Motor neuron (in vitro differentiated cells): ENCODE measurements around the gene MAP4. TPM values are rescaled to one million over a fixed set of nuclear protein-coding genes. Genes with fewer than 3 reads are reported as not detected.

ENCODE experiments used
- ATAC-seq, 8 experiments: fragments of 200-7000 bp; cut with Tn5 transposase; replicated peaks in 6 of 8; 2 replicates each; pipeline ENCODE4 v1.8.0; 2021; ENCODE audit warnings: mild to moderate bottlenecking in 8 of 8, moderate library complexity in 8 of 8
- H3K27ac ChIP-seq, 2 donors: fragments of 250-450 bp; sonication (Bioruptor Pico); 2 replicates each; pipeline ENCODE4 v1.9.0; 2021; ENCODE audit warnings: antibody characterized with exemption in 2 of 2, mild to moderate bottlenecking in 2 of 2, moderate library complexity in 1 of 2
- H3K4me1 ChIP-seq, 2 donors: fragments of 250-450 bp; sonication (Bioruptor Pico); replicated peaks in 1 of 2; 2 replicates each; pipeline ENCODE4 v1.6.1; 2021; ENCODE audit warnings: antibody characterized with exemption in 2 of 2, mild to moderate bottlenecking in 2 of 2, moderate library complexity in 1 of 2
- H3K4me3 ChIP-seq, 5 donors: fragments of 250-450 bp; sonication (Bioruptor Pico); 2 replicates each; pipeline ENCODE4 v1.9.0; 2021; ENCODE audit warnings: antibody characterized with exemption in 5 of 5, mild to moderate bottlenecking in 5 of 5, moderate library complexity in 4 of 5
- WGBS, 10 experiments: fragments of 450-650 bp; shearing (Covaris generic); methylation state at CpG; one replicate each; pipeline ENCODE4 v1.0.0; 2022; 5-methylcytosine and 5-hydroxymethylcytosine counted together
- in situ Hi-C, 9 experiments: fragments of 400-800 bp; cut with MboI; loops; one replicate each; pipeline ENCODE4 v1.15.0; 2021; ENCODE audit warnings: low sequenced_read_pairs in 9 of 9, low pct_unique_long_range_greater_than_20kb in 2 of 9; ENCODE audit not compliant: unreplicated experiment in 9 of 9
- total RNA-seq, 8 experiments: library from RNA; unstranded; fragments of 300-600 nt; gene quantifications; 2 replicates each; pipeline versions ENCODE4 v1.2.3 to v1.2.4, GENCODE V29; 2022

MAP4 gene
- total RNA-seq, 8 experiments from 2014 or later: 62.7 to 256 (median 142) TPM

- WGBS, 10 experiments: 20 to 67% (median 58%) methylated on average over 1 to 3 of the region's 3 CpGs; no CpG with 5 or more reads in 5 of the 10 experiments
- H3K4me1 ChIP-seq: no peaks in the 10 kb centered on the region
- no peak overlapping the region for H3K27ac ChIP-seq
- in situ Hi-C loops: loop anchor here in 1 of 9 experiments (25.0 kb wide), 1 partner anchor 297 kb away; no protein-coding TSS in a partner anchor
- H3K4me3 ChIP-seq: no peak overlapping the region
- peak in 1 of 8 experiments; percentile 17 for ATAC-seq
Observed at GRCh38 chr3:47865192-47865591, 151.0 kb downstream of the MAP4 start.

- no peaks in the 10 kb centered on the region for H3K4me1 ChIP-seq
- H3K4me3 ChIP-seq: no peak overlapping the region
- in situ Hi-C loops: loop anchor here in 1 of 9 experiments (25.0 kb wide), 1 partner anchor 299 kb away; no protein-coding TSS in a partner anchor
- ATAC-seq: no peak
- WGBS, 10 experiments: 43 to 100% (median 90%) methylated on average over 1 to 8 of the region's 12 CpGs; no CpG with 5 or more reads in 3 of the 10 experiments
- no peak overlapping the region for H3K27ac ChIP-seq
Observed at GRCh38 chr3:47863391-47864128, 152.7 kb downstream of the MAP4 start.

- H3K4me3 ChIP-seq: no peak overlapping the region
- WGBS, 10 experiments: 83 to 100% (median 100%) methylated on average over 1 to 3 of the region's 4 CpGs; no CpG with 5 or more reads in 2 of the 10 experiments
- ATAC-seq: no peak
- no peaks in the 10 kb centered on the region for H3K4me1 ChIP-seq
- in situ Hi-C loops: loop anchor here in 2 of 9 experiments (10.0 to 25.0 kb wide), 2 partner anchors 295 to 302 kb away; no protein-coding TSS in a partner anchor
- H3K27ac ChIP-seq: no peak overlapping the region
Observed at GRCh38 chr3:47859956-47860605, 156.1 kb downstream of the MAP4 start.

- 44 to 83% (median 76%) methylated on average over 1 to 2 of the region's 2 CpGs; no CpG with 5 or more reads in 7 of the 10 experiments for WGBS, 10 experiments
- in situ Hi-C loops: loop anchor here in 2 of 9 experiments (10.0 to 25.0 kb wide), 2 partner anchors 298 to 305 kb away; no protein-coding TSS in a partner anchor
- ATAC-seq: no peak
Observed at GRCh38 chr3:47857151-47857550, 159.1 kb downstream of the MAP4 start.

GRCh38 chr3:47856669-47857068, 159.5 kb downstream of the MAP4 start:
- Histone ChIP-seq H3K4me3 (no peak overlapping the region), H3K27ac (no peak overlapping the region), H3K4me1 (no peaks in the 10 kb centered on the region)
- 60 to 97% (median 88%) methylated on average over 1 to 11 of the region's 11 CpGs; no CpG with 5 or more reads in 5 of the 10 experiments for WGBS, 10 experiments
- ATAC-seq: peak in 2 of 8 experiments; percentile 11 to 13
- in situ Hi-C loops: loop anchor here in 2 of 9 experiments (10.0 to 25.0 kb wide), 2 partner anchors 298 to 306 kb away; no protein-coding TSS in a partner anchor

More at GRCh38 chr3:47857151-47857550, 159.1 kb downstream of the MAP4 start:
- no peak overlapping the region for H3K27ac ChIP-seq
- no peak overlapping the region for H3K4me3 ChIP-seq
- H3K4me1 ChIP-seq: no peaks in the 10 kb centered on the region

GRCh38 chr3:47855461-47856383, 160.5 kb downstream of the MAP4 start:
- in situ Hi-C loops: loop anchor here in 2 of 9 experiments (10.0 to 25.0 kb wide), 2 partner anchors 299 to 307 kb away; no protein-coding TSS in a partner anchor
- Histone ChIP-seq H3K4me3 (no peak overlapping the region), H3K4me1 (no peaks in the 10 kb centered on the region), H3K27ac (no peak overlapping the region)
- WGBS, 10 experiments: 90 to 100% (median 94%) methylated on average over 2 to 12 of the region's 21 CpGs; no CpG with 5 or more reads in 3 of the 10 experiments
- no peak for ATAC-seq

GRCh38 chr3:47854720-47855455, 161.3 kb downstream of the MAP4 start:
- Histone ChIP-seq H3K4me3 (no peak overlapping the region), H3K27ac (no peak overlapping the region), H3K4me1 (no peaks in the 10 kb centered on the region)
- no peak for ATAC-seq
- 60 to 100% (median 93%) methylated on average over 1 to 7 of the region's 14 CpGs; no CpG with 5 or more reads in 5 of the 10 experiments for WGBS, 10 experiments
- in situ Hi-C loops: loop anchor here in 2 of 9 experiments (10.0 to 25.0 kb wide), 2 partner anchors 300 to 307 kb away; no protein-coding TSS in a partner anchor

- WGBS, 10 experiments: 65 to 80% methylated on average over 1 to 3 of the region's 11 CpGs; no CpG with 5 or more reads in 8 of the 10 experiments
- Histone ChIP-seq H3K4me3 (no peak overlapping the region), H3K4me1 (no peaks in the 10 kb centered on the region), H3K27ac (no peak overlapping the region)
- in situ Hi-C loops: loop anchor here in 2 of 9 experiments (10.0 to 25.0 kb wide), 2 partner anchors 301 to 308 kb away; no protein-coding TSS in a partner anchor
- no peak for ATAC-seq
Observed at GRCh38 chr3:47854267-47854666, 161.9 kb downstream of the MAP4 start.

- no peak overlapping the region for H3K4me3 ChIP-seq
- in situ Hi-C loops: loop anchor here in 2 of 9 experiments (10.0 to 25.0 kb wide), 2 partner anchors 302 to 309 kb away; no protein-coding TSS in a partner anchor
- H3K27ac ChIP-seq: no peak overlapping the region
- ATAC-seq: no peak
- 80 to 100% (median 100%) methylated on average over 1 to 4 of the region's 36 CpGs; no CpG with 5 or more reads in 6 of the 10 experiments for WGBS, 10 experiments
- H3K4me1 ChIP-seq: no peaks in the 10 kb centered on the region
Observed at GRCh38 chr3:47852604-47853602, 163.3 kb downstream of the MAP4 start.

- in situ Hi-C loops: loop anchor here in 2 of 9 experiments (10.0 to 25.0 kb wide), 2 partner anchors 303 to 310 kb away; no protein-coding TSS in a partner anchor
- Histone ChIP-seq H3K4me3 (no peak overlapping the region), H3K4me1 (no peaks in the 10 kb centered on the region), H3K27ac (peak overlapping the region in 1 of 2 donors; percentile 44)
- WGBS, 10 experiments: 85 to 100% (median 100%) methylated on average over 1 to 8 of the region's 12 CpGs; no CpG with 5 or more reads in 1 of the 10 experiments
- ATAC-seq: no peak
Observed at GRCh38 chr3:47851888-47852603, 164.2 kb downstream of the MAP4 start.
